ENCODE results near the gene ATP6V1D. TPM values are rescaled to one million over a fixed set of nuclear protein-coding genes. Genes with fewer than 3 reads are reported as not detected.
"Not testable (repeated sequence)": the region's sequence is repeated elsewhere in the genome, so short reads cannot be mapped to it uniquely, and the experiment has no call there.

ATP6V1D gene
- total and polyA plus RNA-seq, 4 experiments from 2014 or later, result 26.8 to 57.5 (median 40.1) TPM

- Histone ChIP-seq H3K9me3 (ENCODE audit: control insufficient read depth in 1 of 2, low read length in 2 of 2) (no peaks in the 10 kb centered on the region), H3K4me3 (ENCODE audit: low read length in 2 of 2) (no peak overlapping the region), H3K27ac (ENCODE audit: low read depth, low read length) (no peak overlapping the region), H3K27me3 (ENCODE audit: insufficient read depth, low read length) (no peaks in the 10 kb centered on the region), H3K36me3 (ENCODE audit: insufficient read depth, low read length) (peaks cover 24% of the 10 kb centered on the region), H3K4me1 (ENCODE audit: insufficient read depth, low read length) (peaks cover 7% of the 10 kb centered on the region)
- H3K27me3 Mint-ChIP-seq, result no peaks in the 10 kb centered on the region
- H3K4me3 Mint-ChIP-seq, result no peak overlapping the region
- POLR2A ChIA-PET (ENCODE audit: partially characterized antibody), result no interaction called here
- peaks cover 23 to 42% of the 10 kb centered on the region in 2 donors for H3K36me3 Mint-ChIP-seq
- no peak for DNase-seq
- no peak overlapping the region for H3K27ac Mint-ChIP-seq
- intact Hi-C loops (cut with micrococcal nuclease), result no loop called here
- CTCF ChIA-PET (ENCODE audit: partially characterized antibody), result interaction anchor here (1.0 to 1.4 kb wide), 2 partner anchors 8 to 11 kb away, joined by 3 read pairs; partner anchors contain the start of genes ATP6V1D and EIF2S1
- H3K9me3 Mint-ChIP-seq, result no peaks in the 10 kb centered on the region
- H3K4me1 Mint-ChIP-seq, result peaks cover 5 to 23% (median 19%) of the 10 kb centered on the region in 4 donors
Observed at GRCh38 chr14:67352055-67352454, 7.5 kb downstream of the ATP6V1D start.

GRCh38 chr14:67345583-67345982, 14.0 kb downstream of the ATP6V1D start:
- H3K27me3 ChIP-seq (ENCODE audit: insufficient read depth, low read length), result no peaks in the 10 kb centered on the region
- H3K4me1 ChIP-seq (ENCODE audit: insufficient read depth, low read length), result no peaks in the 10 kb centered on the region
- Mint-ChIP-seq H3K27ac (no peak overlapping the region), H3K4me1 (no peaks in the 10 kb centered on the region), H3K36me3 (peaks cover 35 to 58% of the 10 kb centered on the region in 2 donors), H3K9me3 (no peaks in the 10 kb centered on the region), H3K27me3 (no peaks in the 10 kb centered on the region), H3K4me3 (no peak overlapping the region)
- CTCF ChIA-PET (ENCODE audit: partially characterized antibody), result interaction anchor here (1.0 kb wide), 1 partner anchor 14 kb away, joined by 3 read pairs; the partner anchor contains the start of gene ATP6V1D
- H3K9me3 ChIP-seq (ENCODE audit: control insufficient read depth in 1 of 2, low read length in 2 of 2), result no peaks in the 10 kb centered on the region
- H3K4me3 ChIP-seq (ENCODE audit: low read length in 2 of 2), result no peak overlapping the region
- intact Hi-C loops (cut with micrococcal nuclease), result no loop called here
- DNase-seq, result no peak
- H3K36me3 ChIP-seq (ENCODE audit: insufficient read depth, low read length), result peaks cover 27% of the 10 kb centered on the region
- POLR2A ChIA-PET (ENCODE audit: partially characterized antibody), result no interaction called here
- no peak overlapping the region for H3K27ac ChIP-seq (ENCODE audit: low read depth, low read length)

- Histone ChIP-seq H3K4me3 (ENCODE audit: low read length in 2 of 2) (no peak overlapping the region), H3K27me3 (ENCODE audit: insufficient read depth, low read length) (no peaks in the 10 kb centered on the region), H3K27ac (ENCODE audit: low read depth, low read length) (no peak overlapping the region), H3K9me3 (ENCODE audit: control insufficient read depth in 1 of 2, low read length in 2 of 2) (no peaks in the 10 kb centered on the region), H3K4me1 (ENCODE audit: insufficient read depth, low read length) (no peaks in the 10 kb centered on the region), H3K36me3 (ENCODE audit: insufficient read depth, low read length) (peaks cover 17% of the 10 kb centered on the region)
- intact Hi-C loops (cut with micrococcal nuclease), result no loop called here
- H3K36me3 Mint-ChIP-seq, result peaks cover 38 to 54% of the 10 kb centered on the region in 2 donors
- no peak for DNase-seq
- no peaks in the 10 kb centered on the region for H3K9me3 Mint-ChIP-seq
- no peaks in the 10 kb centered on the region for H3K4me1 Mint-ChIP-seq
- H3K27ac Mint-ChIP-seq, result no peak overlapping the region
- no peaks in the 10 kb centered on the region for H3K27me3 Mint-ChIP-seq
- POLR2A ChIA-PET (ENCODE audit: partially characterized antibody), result no interaction called here
- no peak overlapping the region for H3K4me3 Mint-ChIP-seq
- CTCF ChIA-PET (ENCODE audit: partially characterized antibody), result interaction anchor here (0.6 kb wide), 1 partner anchor 19 kb away, joined by 3 read pairs; no protein-coding TSS in a partner anchor
Observed at GRCh38 chr14:67343601-67344230, 15.9 kb downstream of the ATP6V1D start.

GRCh38 chr14:67341231-67341630, 18.4 kb downstream of the ATP6V1D start:
- H3K27ac Mint-ChIP-seq; DNase-seq; POLR2A ChIA-PET (ENCODE audit: partially characterized antibody); H3K9me3 ChIP-seq (ENCODE audit: control insufficient read depth in 1 of 2, low read length in 2 of 2); H3K9me3 Mint-ChIP-seq; H3K27me3 ChIP-seq (ENCODE audit: insufficient read depth, low read length); H3K4me1 Mint-ChIP-seq; H3K4me3 Mint-ChIP-seq; H3K4me1 ChIP-seq (ENCODE audit: insufficient read depth, low read length); H3K4me3 ChIP-seq (ENCODE audit: low read length in 2 of 2); CTCF ChIA-PET (ENCODE audit: partially characterized antibody); intact Hi-C loops (cut with micrococcal nuclease); H3K27me3 Mint-ChIP-seq; H3K27ac ChIP-seq (ENCODE audit: low read depth, low read length): not testable (repeated sequence)
- peaks cover 38 to 62% of the 10 kb centered on the region in 2 donors for H3K36me3 Mint-ChIP-seq
- peaks cover 23% of the 10 kb centered on the region for H3K36me3 ChIP-seq (ENCODE audit: insufficient read depth, low read length)

- intact Hi-C loops (cut with micrococcal nuclease), result no loop called here
- peaks cover 48% of the 10 kb centered on the region for H3K36me3 ChIP-seq (ENCODE audit: insufficient read depth, low read length)
- H3K9me3 ChIP-seq (ENCODE audit: control insufficient read depth in 1 of 2, low read length in 2 of 2), result no peaks in the 10 kb centered on the region
- H3K4me1 ChIP-seq (ENCODE audit: insufficient read depth, low read length), result no peaks in the 10 kb centered on the region
- H3K4me3 ChIP-seq (ENCODE audit: low read length in 2 of 2), result no peak overlapping the region
- Mint-ChIP-seq H3K9me3 (no peaks in the 10 kb centered on the region), H3K27ac (no peak overlapping the region), H3K36me3 (peaks cover 52 to 76% of the 10 kb centered on the region in 2 donors), H3K4me3 (no peak overlapping the region), H3K4me1 (no peaks in the 10 kb centered on the region), H3K27me3 (no peaks in the 10 kb centered on the region)
- H3K27ac ChIP-seq (ENCODE audit: low read depth, low read length), result no peak overlapping the region
- no peaks in the 10 kb centered on the region for H3K27me3 ChIP-seq (ENCODE audit: insufficient read depth, low read length)
- POLR2A ChIA-PET (ENCODE audit: partially characterized antibody), result no interaction called here
- CTCF ChIA-PET (ENCODE audit: partially characterized antibody), result no interaction called here
- DNase-seq, result peak in 2 of 5 donors; percentile 4 to 6
Observed at GRCh38 chr14:67335781-67336180, 23.8 kb downstream of the ATP6V1D start.

- Histone ChIP-seq H3K4me3 (ENCODE audit: low read length in 2 of 2) (no peak overlapping the region), H3K27ac (ENCODE audit: low read depth, low read length) (no peak overlapping the region), H3K9me3 (ENCODE audit: control insufficient read depth in 1 of 2, low read length in 2 of 2) (no peaks in the 10 kb centered on the region), H3K36me3 (ENCODE audit: insufficient read depth, low read length) (peaks cover 33% of the 10 kb centered on the region), H3K27me3 (ENCODE audit: insufficient read depth, low read length) (no peaks in the 10 kb centered on the region), H3K4me1 (ENCODE audit: insufficient read depth, low read length) (no peaks in the 10 kb centered on the region)
- ChIA-PET CTCF (ENCODE audit: partially characterized antibody) (no interaction called here), POLR2A (ENCODE audit: partially characterized antibody) (no interaction called here)
- no peaks in the 10 kb centered on the region for H3K27me3 Mint-ChIP-seq
- no peak overlapping the region for H3K27ac Mint-ChIP-seq
- H3K9me3 Mint-ChIP-seq, result no peaks in the 10 kb centered on the region
- no peak for DNase-seq
- peaks cover 52 to 68% of the 10 kb centered on the region in 2 donors for H3K36me3 Mint-ChIP-seq
- intact Hi-C loops (cut with micrococcal nuclease), result no loop called here
- H3K4me3 Mint-ChIP-seq, result no peak overlapping the region
- H3K4me1 Mint-ChIP-seq, result no peaks in the 10 kb centered on the region
Observed at GRCh38 chr14:67332468-67332867, 27.1 kb downstream of the ATP6V1D start.

GRCh38 chr14:67331368-67332125, 28.1 kb downstream of the ATP6V1D start:
- H3K4me1 ChIP-seq (ENCODE audit: insufficient read depth, low read length), result no peaks in the 10 kb centered on the region
- DNase-seq, result no peak
- no peaks in the 10 kb centered on the region for H3K9me3 ChIP-seq (ENCODE audit: control insufficient read depth in 1 of 2, low read length in 2 of 2)
- no peaks in the 10 kb centered on the region for H3K27me3 Mint-ChIP-seq
- no peak overlapping the region for H3K4me3 ChIP-seq (ENCODE audit: low read length in 2 of 2)
- POLR2A ChIA-PET (ENCODE audit: partially characterized antibody), result no interaction called here
- no peak overlapping the region for H3K4me3 Mint-ChIP-seq
- CTCF ChIA-PET (ENCODE audit: partially characterized antibody), result no interaction called here
- H3K9me3 Mint-ChIP-seq, result no peaks in the 10 kb centered on the region
- no peaks in the 10 kb centered on the region for H3K27me3 ChIP-seq (ENCODE audit: insufficient read depth, low read length)
- peaks cover 58 to 62% of the 10 kb centered on the region in 2 donors for H3K36me3 Mint-ChIP-seq
- no peak overlapping the region for H3K27ac ChIP-seq (ENCODE audit: low read depth, low read length)
- H3K27ac Mint-ChIP-seq, result no peak overlapping the region
- H3K4me1 Mint-ChIP-seq, result no peaks in the 10 kb centered on the region
- peaks cover 28% of the 10 kb centered on the region for H3K36me3 ChIP-seq (ENCODE audit: insufficient read depth, low read length)
- intact Hi-C loops (cut with micrococcal nuclease), result no loop called here
